ENCODE measurements around the gene SLC6A5.

The SLC6A5 gene

GRCh38 chr11:20597154-20597679, 2.2 kb upstream of the SLC6A5 start:
- no peak for DNase-seq

DNA sequence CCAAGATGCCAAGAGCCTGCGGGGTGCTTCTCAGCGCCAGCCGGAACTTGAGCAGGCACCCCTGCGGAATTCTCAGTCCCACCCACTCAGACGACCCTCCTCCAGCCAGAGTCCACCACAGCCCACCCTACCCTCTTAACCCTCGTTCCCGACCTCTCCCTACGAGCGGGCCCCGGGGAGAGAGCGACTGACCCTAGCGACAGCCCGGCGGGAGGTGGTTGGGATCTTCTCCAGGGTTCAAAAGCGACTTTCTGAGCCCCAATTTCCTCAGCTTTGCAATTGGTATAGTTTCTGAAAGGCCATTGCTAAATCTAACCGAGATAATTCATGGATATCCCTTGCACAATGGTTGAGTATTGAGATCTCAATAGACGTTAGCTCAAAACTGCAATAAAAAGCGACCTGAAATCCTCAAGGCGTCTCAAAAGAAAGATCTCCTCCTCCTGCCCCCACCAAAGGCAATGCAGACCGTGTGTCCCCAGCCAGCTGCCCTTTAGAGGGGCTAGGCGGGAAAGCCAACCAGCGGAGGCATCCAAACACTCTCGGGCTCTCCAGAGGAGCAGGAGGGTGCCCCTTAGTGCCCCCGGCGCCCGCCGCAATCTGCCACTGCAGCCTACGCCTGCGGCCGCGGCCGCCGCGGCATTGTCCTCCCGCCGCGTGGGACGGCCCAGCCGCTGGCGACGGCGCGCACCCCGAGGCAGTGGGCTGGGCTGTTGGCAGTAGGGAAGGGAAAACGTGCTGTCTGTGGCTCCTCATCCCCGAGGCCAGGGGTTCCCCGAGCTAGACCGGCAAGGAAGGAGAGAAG, 1.5 kb upstream of the SLC6A5 start:
- no peak for DNase-seq

DNA sequence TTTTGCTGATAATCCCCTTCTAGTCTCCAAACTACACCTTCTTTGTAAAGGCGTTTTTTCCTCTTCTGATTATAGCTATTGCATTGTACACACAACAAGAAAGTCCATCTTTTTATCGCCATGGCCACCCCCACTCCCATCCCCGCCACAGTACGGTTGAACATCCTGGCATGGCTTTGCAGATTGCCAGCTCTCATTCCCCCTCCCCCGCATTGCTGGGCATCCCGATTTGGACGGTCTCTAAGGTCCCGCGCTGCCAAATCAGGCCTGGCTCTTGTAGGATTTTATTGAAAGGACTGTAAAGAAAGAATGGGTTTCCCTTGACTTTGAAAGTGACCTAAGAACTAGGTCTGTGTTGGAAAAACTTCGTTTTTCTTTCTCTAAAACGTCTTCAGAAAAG, 916 bp upstream of the SLC6A5 start:
- DNase-seq = no peak

- no peak for DNase-seq
These were observed 575 bp downstream of the SLC6A5 start for GRCh38 chr11:20600020-20600346.

GRCh38 chr11:20600551-20600950, 1.1 kb downstream of the SLC6A5 start:
- no peak for DNase-seq

DNA sequence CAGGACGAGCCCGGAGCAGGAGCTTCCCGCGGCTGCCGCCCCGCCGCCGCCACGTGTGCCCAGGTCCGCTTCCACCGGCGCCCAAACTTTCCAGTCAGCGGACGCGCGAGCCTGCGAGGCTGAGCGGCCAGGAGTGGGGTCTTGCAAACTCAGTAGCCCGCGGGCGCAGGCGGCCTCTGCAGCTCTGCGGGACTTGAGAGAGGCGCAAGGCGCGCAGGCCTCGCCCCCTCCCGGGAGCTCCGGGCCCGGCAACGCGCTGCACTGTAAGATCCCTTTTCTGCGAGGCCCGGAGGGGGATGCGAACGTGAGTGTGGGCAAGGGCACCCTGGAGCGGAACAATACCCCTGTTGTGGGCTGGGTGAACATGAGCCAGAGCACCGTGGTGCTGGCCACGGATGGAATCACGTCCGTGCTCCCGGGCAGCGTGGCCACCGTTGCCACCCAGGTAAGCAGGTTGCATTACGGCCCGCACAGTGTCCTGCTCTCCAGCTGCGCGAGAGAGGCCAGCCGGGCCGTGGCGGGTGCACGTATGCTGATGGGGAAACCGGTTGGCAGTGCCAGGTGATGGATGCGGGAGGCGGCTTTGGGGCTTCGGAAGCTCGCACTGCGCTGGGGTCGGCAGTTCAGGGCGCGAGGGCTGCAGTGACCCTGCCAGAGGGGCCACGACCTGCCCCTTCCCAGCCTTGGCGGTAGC, 2.0 kb downstream of the SLC6A5 start:
- DNase-seq = no peak

DNA sequence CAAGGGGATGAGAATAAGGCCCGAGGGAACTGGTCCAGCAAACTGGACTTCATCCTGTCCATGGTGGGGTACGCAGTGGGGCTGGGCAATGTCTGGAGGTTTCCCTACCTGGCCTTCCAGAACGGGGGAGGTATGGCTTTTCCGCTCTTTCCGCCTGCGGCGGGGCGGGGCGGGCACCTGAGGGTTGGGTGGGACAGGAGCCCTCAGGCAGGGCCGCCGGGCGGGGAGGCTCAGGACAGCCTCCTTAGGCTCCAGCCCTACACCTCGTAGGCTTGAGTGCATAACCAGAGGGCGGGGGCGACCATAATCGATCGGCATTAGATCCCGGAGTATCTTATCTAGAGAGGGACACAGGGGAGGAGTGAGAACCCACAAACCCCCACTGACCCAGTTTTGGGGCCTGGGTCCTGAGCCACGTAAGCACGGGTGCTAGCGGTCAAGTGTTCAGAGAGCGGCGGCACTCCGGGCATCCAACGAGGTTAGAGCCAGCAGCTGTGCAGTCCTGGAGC, 4.9 kb downstream of the SLC6A5 start:
- DNase-seq = no peak

DNA sequence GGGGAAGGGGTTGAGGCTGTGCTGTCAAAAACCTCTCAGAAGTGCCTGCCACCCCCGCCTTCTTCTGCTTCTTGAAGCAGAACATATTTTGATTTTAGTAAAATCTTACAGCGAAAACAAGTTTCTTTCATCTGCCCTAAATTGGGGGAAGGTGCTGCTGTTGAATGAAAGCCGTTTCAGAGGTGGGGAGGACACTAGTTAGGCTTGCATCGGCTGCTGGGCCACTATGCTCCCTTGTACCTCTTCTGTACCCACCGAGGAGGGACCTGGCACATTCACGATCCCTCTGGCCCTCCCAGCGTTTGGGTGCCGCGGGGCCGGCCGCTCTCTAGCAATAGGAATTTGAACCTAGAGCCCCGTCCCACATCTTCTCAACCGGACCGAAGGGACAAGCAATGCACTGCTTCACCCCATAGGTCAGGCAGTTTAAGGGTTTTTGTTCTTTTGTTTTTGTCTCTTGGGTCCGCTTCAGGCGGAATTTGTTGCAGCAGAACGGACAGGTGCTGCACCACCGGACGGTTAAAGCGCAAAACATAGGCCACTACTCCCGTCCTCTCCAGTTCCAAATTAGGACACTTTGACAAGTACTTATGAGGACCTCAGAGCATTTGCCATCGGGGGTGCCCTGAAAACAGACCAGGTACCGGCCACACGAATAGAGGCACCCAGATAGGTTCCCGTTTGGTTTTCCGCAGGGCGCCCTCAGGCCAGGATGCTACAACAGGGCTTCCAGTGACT, 5.6 kb downstream of the SLC6A5 start:
- DNase-seq = no peak

DNA sequence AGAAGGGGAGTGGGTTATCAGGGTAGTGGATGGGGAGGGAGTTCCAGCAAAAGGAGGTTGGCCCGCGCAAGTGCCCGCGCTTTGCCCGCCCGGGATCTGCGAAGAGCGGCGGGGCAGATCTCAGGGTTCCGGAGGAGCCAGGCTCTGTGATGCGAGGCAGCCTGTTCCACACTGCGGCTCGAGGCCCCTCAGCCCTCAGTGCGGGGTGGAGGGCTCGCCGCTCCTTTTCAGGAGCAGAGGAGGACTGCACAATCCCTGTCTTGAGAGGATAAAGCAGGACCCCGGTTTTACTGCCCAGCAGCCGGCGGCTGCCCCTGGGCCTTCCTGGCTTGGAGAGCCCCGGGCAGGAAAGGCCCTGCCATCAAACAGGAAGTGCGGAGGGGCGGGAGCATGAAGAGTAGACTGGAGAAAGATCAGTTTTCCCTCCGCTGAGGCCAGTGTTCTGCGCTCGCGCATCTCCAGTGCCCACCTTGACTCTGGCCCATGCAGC, 6.2 kb downstream of the SLC6A5 start:
- DNase-seq = no peak

GRCh38 chr11:20608934-20609333, 9.5 kb downstream of the SLC6A5 start:
- DNase-seq = no peak

- DNase-seq = peak; percentile 49
These were observed 10.6 kb downstream of the SLC6A5 start for GRCh38 chr11:20609727-20610707.

GRCh38 chr11:20610825-20611224, 11.4 kb downstream of the SLC6A5 start:
- peak; percentile 44 for DNase-seq

DNA sequence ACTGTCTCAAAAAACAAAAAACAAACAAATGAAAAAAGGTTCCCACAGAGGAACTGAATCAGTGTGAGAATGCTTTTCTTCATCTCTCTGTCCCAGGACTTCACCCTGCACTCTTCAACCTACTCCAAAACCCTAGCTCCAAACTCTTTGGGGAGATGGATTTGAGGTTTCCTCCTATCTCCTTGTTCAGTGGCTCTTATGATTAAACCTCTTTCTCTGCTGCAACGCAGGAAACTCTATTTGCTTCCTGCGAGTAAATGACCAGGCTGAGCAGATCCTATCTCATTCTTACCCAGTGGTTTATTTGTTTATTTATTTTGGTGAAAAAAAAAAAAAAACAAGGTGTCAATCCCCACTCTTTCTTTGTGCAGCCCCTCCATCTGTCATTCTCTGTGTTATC, 12.0 kb downstream of the SLC6A5 start:
- DNase-seq = no peak

- DNase-seq = peak; percentile 64
These were observed 12.5 kb downstream of the SLC6A5 start for GRCh38 chr11:20611892-20612291.

DNA sequence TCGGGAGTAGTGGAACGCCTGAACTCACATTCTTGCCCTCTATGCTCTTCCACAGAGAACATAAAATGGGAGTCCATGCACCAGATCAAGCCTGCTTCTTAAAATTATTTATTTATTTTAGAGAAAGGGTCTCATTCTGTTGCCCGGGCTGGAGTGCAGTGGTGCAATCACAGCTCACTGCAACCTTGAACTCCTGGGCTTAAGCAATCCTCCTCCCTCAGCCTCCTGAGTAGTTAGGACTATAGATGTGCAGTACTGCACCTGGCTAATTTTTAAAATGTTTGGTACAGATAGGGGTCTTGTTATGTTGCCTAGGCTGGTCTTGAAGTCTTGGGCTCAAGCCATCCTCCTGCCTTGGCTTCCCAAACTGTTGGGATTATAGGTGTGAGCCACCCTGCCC, 13.0 kb downstream of the SLC6A5 start:
- no peak for DNase-seq

GRCh38 chr11:20616920-20617319, 17.5 kb downstream of the SLC6A5 start:
- no peak for DNase-seq

GRCh38 chr11:20617346-20618005, 18.1 kb downstream of the SLC6A5 start:
- no peak for DNase-seq

DNA sequence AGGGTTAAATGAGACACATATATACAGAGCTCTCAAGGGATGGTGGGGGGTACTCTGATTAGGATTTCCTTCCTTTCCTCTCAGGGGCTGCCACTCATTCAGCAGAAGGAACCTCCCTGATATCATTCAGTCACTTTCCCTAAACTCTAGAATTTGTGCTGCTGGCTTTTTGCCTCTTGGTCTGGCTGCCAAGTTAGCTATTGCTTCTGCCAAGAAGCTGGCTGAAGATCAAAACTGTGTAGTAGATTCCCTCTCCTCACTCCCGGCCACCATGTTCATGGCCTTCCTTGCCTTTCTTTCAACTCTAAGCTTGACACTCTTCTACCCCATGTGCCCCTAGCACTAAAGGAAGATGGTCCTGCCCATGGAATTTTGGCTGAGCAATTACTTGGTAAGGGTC, 18.7 kb downstream of the SLC6A5 start:
- no peak for DNase-seq

DNA sequence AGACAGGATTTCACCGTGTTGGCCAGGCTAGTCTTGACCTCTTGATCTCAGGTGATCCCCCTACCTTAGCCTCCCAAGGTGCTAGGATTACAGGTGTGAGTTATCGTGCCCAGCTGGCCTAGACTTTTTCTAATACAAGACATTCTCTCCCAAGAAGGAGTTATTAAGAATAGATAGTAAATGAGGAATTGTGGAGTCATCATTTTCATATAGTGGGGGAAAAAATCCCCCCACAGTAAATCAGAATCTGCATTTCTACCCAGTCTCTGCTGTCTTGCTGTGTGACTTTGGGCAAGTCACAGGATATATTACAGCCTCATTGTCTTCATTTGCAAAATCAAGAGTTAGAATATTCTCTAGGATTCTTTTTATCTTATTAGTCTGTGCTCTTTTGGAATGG, 21.6 kb downstream of the SLC6A5 start:
- DNase-seq = no peak

DNA sequence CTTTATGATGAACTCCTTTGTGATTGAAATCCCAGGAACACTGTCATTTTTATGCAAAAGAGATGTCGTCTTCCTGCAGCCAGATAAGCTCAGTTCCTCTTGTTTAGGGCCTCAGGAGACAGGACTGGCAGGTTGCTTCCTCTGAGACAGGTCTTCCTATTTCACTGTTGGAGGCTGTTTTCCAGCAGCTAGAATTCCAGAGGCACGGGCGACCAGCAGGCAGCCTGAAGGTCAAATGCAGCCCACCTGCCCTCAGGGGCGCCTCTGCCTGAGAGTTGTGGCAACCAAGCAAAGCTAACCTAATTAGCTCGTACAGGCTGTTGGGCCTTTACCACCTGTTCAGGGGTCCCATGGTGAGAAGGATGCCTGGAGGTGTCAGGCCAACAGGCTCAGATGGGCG, 22.3 kb downstream of the SLC6A5 start:
- no peak for DNase-seq

GRCh38 chr11:20623252-20623651, 23.8 kb downstream of the SLC6A5 start:
- no peak for DNase-seq

DNA sequence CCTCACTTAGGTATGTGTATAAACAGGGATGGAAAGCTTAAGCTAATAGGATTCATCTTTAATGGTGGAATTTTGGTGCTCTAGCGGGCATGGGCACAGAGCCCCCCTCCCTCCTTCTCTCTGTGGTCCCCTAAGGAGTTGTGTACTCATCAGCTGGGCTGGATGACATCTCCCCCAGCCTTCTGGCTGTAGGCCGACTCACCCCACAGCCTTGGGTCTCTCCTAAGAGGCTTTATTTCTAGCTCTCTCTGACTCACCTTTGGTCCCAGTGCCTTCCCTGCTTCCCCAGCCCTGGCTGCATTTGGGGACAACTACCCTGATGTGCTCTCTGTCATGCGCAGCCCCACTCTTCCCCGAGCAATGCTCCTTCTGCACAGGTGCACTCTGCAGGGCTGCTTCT, 26.9 kb downstream of the SLC6A5 start:
- DNase-seq = no peak

Data from inflammatory macrophage treated with lipopolysaccharide for 4 hours (primary cell).